H1 (cell line): ENCODE data around the gene C1QTNF1. TPM values are rescaled to one million over a fixed set of nuclear protein-coding genes. Genes with fewer than 3 reads are reported as not detected.

Experiments
- CTCF ChIA-PET: fragments of 300-600 bp; sonication (Branson Sonifier 250); formaldehyde crosslinking; loops from one replicate; lab custom pipeline; 2021; ENCODE audit not compliant: partially characterized antibody; lab: Charles Lee
- POLR2A ChIA-PET: fragments of 300-600 bp; sonication (Branson Sonifier 250); formaldehyde crosslinking; loops from one replicate; lab custom pipeline; 2021; ENCODE audit warnings: inconsistent platforms; ENCODE audit not compliant: partially characterized antibody; lab: Charles Lee
- DNase-seq, 2 experiments: peaks; one replicate each; pipeline versions ENCODE4 v3.0.0 to v3.0.0-alpha.2; 2010 to 2022; ENCODE audit warnings: low spot score in 2 of 2, low read depth in 1 of 2, mixed read lengths in 1 of 2
- FAIRE-seq: peaks from 2 replicates; lab custom pipeline; 2011; peaks lifted over from hg19 to GRCh38; lab: Jason Lieb, UNC
- H2AFZ ChIP-seq: 2 replicates; pipeline ENCODE4 v1.8.1; 2012; ENCODE audit warnings: low read length, inconsistent platforms
- H2AK5ac ChIP-seq: 2 replicates; pipeline ENCODE4 v1.6.1; 2013; ENCODE audit warnings: low read depth, low read length
- H2BK120ac ChIP-seq: replicated peaks from 2 replicates; pipeline ENCODE3; 2013; ENCODE audit warnings: low read depth, low read length, inconsistent platforms
- H2BK12ac ChIP-seq: 2 replicates; pipeline ENCODE4 v1.6.1; 2013; ENCODE audit warnings: low read depth, low read length
- H2BK15ac ChIP-seq: 2 replicates; pipeline ENCODE4 v1.6.1; 2013; ENCODE audit warnings: low read length
- H2BK20ac ChIP-seq: 2 replicates; pipeline ENCODE4 v1.6.1; 2013; ENCODE audit warnings: low read length
- H2BK5ac ChIP-seq: 2 replicates; pipeline ENCODE4 v1.6.1; 2013; ENCODE audit warnings: low read depth, low read length
- H3K14ac ChIP-seq: 2 replicates; pipeline ENCODE4 v1.6.1; 2013; ENCODE audit warnings: inconsistent platforms; ENCODE audit not compliant: insufficient read length
- H3K18ac ChIP-seq: 2 replicates; pipeline ENCODE4 v1.6.1; 2013; ENCODE audit warnings: low read length; ENCODE audit errors: extremely low read depth
- H3K23ac ChIP-seq: 2 replicates; pipeline ENCODE4 v1.6.1; 2013; ENCODE audit warnings: inconsistent platforms; ENCODE audit not compliant: insufficient read length
- H3K23me2 ChIP-seq: 2 replicates; pipeline ENCODE4 v1.6.1; 2013; ENCODE audit warnings: low read depth, low read length
- H3K27ac ChIP-seq: 2 replicates; pipeline ENCODE4 v1.6.1; 2011; ENCODE audit warnings: low read depth, low read length, inconsistent platforms
- H3K27me3 ChIP-seq, 4 experiments: replicated peaks in 1 of 4; 1 replicate in 1 of 4; 2 replicates in 3 of 4; pipeline versions ENCODE4 v1.6.1 to v1.8.1; 2011 to 2013; ENCODE audit warnings: low read length in 3 of 4, mild to moderate bottlenecking in 3 of 4, inconsistent platforms in 2 of 4, mixed read lengths in 2 of 4, moderate library complexity in 1 of 4; ENCODE audit not compliant: control insufficient read depth in 3 of 4, insufficient read depth in 3 of 4; ENCODE audit errors: extremely low read depth in 1 of 4
- H3K36me3 ChIP-seq, 4 experiments: 2 replicates each; pipeline versions ENCODE4 v1.6.1 to v1.8.1; 2011 to 2013; ENCODE audit warnings: mild to moderate bottlenecking in 4 of 4, low read length in 3 of 4, moderate library complexity in 2 of 4, control low read depth in 1 of 4, inconsistent platforms in 1 of 4; ENCODE audit not compliant: insufficient read depth in 4 of 4, control insufficient read depth in 2 of 4
- H3K4ac ChIP-seq: replicated peaks from 2 replicates; pipeline ENCODE3; 2013; ENCODE audit warnings: low read length, low read depth, mixed read lengths, inconsistent platforms; ENCODE audit not compliant: insufficient read length
- H3K4me1 ChIP-seq, 4 experiments: replicated peaks in 1 of 4; 1 replicate in 1 of 4; 2 replicates in 3 of 4; pipeline versions ENCODE4 v1.6.1 to v1.8.1; 2011 to 2013; ENCODE audit warnings: low read length in 3 of 4, inconsistent platforms in 2 of 4, mixed read lengths in 1 of 4; ENCODE audit not compliant: insufficient read depth in 4 of 4, control insufficient read depth in 3 of 4
- H3K4me2 ChIP-seq, 2 experiments: 2 replicates each; pipeline versions ENCODE4 v1.6.1 to v1.8.1; 2011 to 2013; ENCODE audit warnings: low read depth in 2 of 2, low read length in 2 of 2, control low read depth in 1 of 2, inconsistent platforms in 1 of 2, mild to moderate bottlenecking in 1 of 2; ENCODE audit not compliant: insufficient read depth in 1 of 2
- H3K4me3 ChIP-seq, 4 experiments: fragments of 200-600, 300-600 bp in 1 of 4; sonication (generic), shearing (Covaris generic), sonication (Bioruptor Twin) in 1 of 4; 2 replicates each; pipeline versions ENCODE4 v1.5.1 to v1.8.1; 2011 to 2016; ENCODE audit warnings: low read length in 4 of 4, low read depth in 3 of 4, control low read depth in 2 of 4, inconsistent platforms in 2 of 4, mild to moderate bottlenecking in 2 of 4, mixed read lengths in 1 of 4, moderate library complexity in 1 of 4; ENCODE audit not compliant: insufficient read depth in 2 of 4; ENCODE audit errors: extremely low read depth in 1 of 4
- H3K56ac ChIP-seq: replicated peaks from 2 replicates; pipeline ENCODE3; 2013; ENCODE audit warnings: low read depth, mild to moderate bottlenecking, mixed read lengths, low read length, inconsistent platforms; ENCODE audit not compliant: insufficient read length
- H3K79me1 ChIP-seq: 2 replicates; pipeline ENCODE4 v1.6.1; 2013; ENCODE audit warnings: low read depth, low read length, control low read depth
- H3K79me2 ChIP-seq, 2 experiments: 2 replicates each; pipeline versions ENCODE4 v1.6.1 to v1.8.1; 2012 to 2013; ENCODE audit warnings: low read length in 2 of 2, mild to moderate bottlenecking in 2 of 2, inconsistent platforms in 1 of 2; ENCODE audit not compliant: insufficient read depth in 2 of 2, control insufficient read depth in 1 of 2
- H3K9ac ChIP-seq, 4 experiments: replicated peaks in 1 of 4; 1 replicate in 1 of 4; 2 replicates in 3 of 4; pipeline versions ENCODE4 v1.6.1 to v1.8.1; 2011 to 2013; ENCODE audit warnings: low read depth in 3 of 4, low read length in 3 of 4, control low read depth in 2 of 4, mild to moderate bottlenecking in 2 of 4, moderate library complexity in 2 of 4, inconsistent platforms in 1 of 4; ENCODE audit errors: extremely low read depth in 1 of 4
- H3K9me3 ChIP-seq, 2 experiments: 2 replicates each; pipeline versions ENCODE4 v1.6.1 to v1.8.1; 2012 to 2013; ENCODE audit warnings: mild to moderate bottlenecking in 2 of 2, moderate library complexity in 2 of 2, control low read depth in 1 of 2, inconsistent platforms in 1 of 2, low read depth in 1 of 2, low read length in 1 of 2, mixed read lengths in 1 of 2; ENCODE audit not compliant: insufficient read depth in 2 of 2
- H4K20me1 ChIP-seq, 2 experiments: replicated peaks in 1 of 2; 2 replicates each; pipeline versions ENCODE3 to v1.8.1; 2011 to 2013; ENCODE audit warnings: inconsistent platforms in 2 of 2, low read length in 2 of 2, mild to moderate bottlenecking in 1 of 2; ENCODE audit not compliant: insufficient read depth in 2 of 2, control insufficient read depth in 1 of 2
- H4K5ac ChIP-seq: 2 replicates; pipeline ENCODE4 v1.6.1; 2013; ENCODE audit warnings: low read length, low read depth, mixed read lengths, inconsistent platforms; ENCODE audit not compliant: insufficient read length
- H4K8ac ChIP-seq: 2 replicates; pipeline ENCODE4 v1.8.0; 2013; ENCODE audit warnings: mild to moderate bottlenecking, moderate library complexity, low read length, inconsistent platforms; ENCODE audit not compliant: insufficient read depth; ENCODE audit errors: extremely low read depth
- H4K91ac ChIP-seq: replicated peaks from 2 replicates; pipeline ENCODE3; 2013; ENCODE audit warnings: low read length, mixed read lengths, inconsistent platforms; ENCODE audit not compliant: insufficient read length
- WGBS, 2 experiments: shearing (Covaris generic) in 1 of 2; methylation state at CpG; one replicate each; pipeline versions ENCODE4 v1.1.6 to v1.1.7; 2013 to 2015; ENCODE audit warnings: low lambda C conversion rate in 2 of 2, mixed read lengths in 2 of 2, inconsistent platforms in 1 of 2, low coverage in 1 of 2, missing lambda C conversion rate in 1 of 2; ENCODE audit not compliant: insufficient replicate concordance in 2 of 2, insufficient coverage in 1 of 2, insufficient read length in 1 of 2; ENCODE audit errors: extremely low coverage in 1 of 2, missing lambda C conversion rate in 1 of 2; 5-methylcytosine and 5-hydroxymethylcytosine counted together
- polyA plus RNA-seq, 7 experiments: library from polyadenylated mRNA; depleted of rRNA in 3 of 7; stranded (reverse) in 5 of 7; unstranded in 2 of 7; fragments of >200 nt in 5 of 7; fragments of 200-250 nt in 2 of 7; gene quantifications; 1 replicate in 5 of 7; 2 replicates in 1 of 7; 4 replicates in 1 of 7; pipeline versions ENCODE4 v1.2.1 to v1.2.3, GENCODE V29; 2011 to 2013; ENCODE audit warnings: missing spikeins in 2 of 7, mixed read lengths in 2 of 7
- total RNA-seq: library from RNA; stranded (reverse); fragmentation: NEBNext Ultra II Directional; extraction: Animal tissue kit (Norgen Biotek cat#: 25700); gene quantifications from 2 replicates; pipeline ENCODE4 v1.2.1, GENCODE V29; 2021

Gene C1QTNF1
- total and polyA plus RNA-seq, 2 of the 8 experiments (the other 6 are each of a cell fraction or from before 2014, with no cell fraction given) = 1.5 to 2.5 TPM

DNA sequence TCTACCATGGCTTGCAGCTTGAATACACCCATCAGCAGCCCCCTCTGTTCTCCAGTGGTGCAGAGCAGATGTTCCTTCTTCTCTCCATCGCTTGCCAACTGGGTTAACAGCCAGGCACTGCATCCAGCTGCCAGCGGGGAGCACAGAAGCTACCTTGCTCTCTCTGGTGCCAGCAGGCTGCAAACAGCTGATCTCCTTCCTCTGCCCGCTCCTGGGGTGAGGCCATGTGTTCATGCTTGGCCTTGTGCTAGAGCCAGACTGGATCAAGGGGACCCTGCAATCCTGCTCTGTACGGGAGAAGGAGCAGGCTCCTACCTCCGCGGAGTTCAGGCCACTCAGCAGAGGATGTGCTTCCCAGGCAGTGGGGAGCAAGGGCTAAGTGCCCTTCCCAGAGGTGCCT, 26.6 kb downstream of the C1QTNF1 start:
- H3K23me2 ChIP-seq = no peaks in the 10 kb centered on the region
- no peak overlapping the region for H4K91ac ChIP-seq
- H3K4me3 ChIP-seq = no peak overlapping the region
- H2BK15ac ChIP-seq = no peak overlapping the region
- ChIA-PET POLR2A (interaction anchor here (1.0 to 1.9 kb wide), 2 partner anchors 14 to 653 kb away, joined by 4 read pairs; no protein-coding TSS in a partner anchor), CTCF (interaction anchor here (0.7 to 2.6 kb wide), 5 partner anchors 8 to 341 kb away, joined by 3 to 9 read pairs (median 3); no protein-coding TSS in a partner anchor)
- no peak overlapping the region for H4K5ac ChIP-seq
- no peak overlapping the region for H2BK5ac ChIP-seq
- FAIRE-seq (no peak), DNase-seq (no peak)
- H3K23ac ChIP-seq = no peak overlapping the region
- H2BK20ac ChIP-seq = no peak overlapping the region
- no peak overlapping the region for H3K14ac ChIP-seq
- no peak overlapping the region for H3K18ac ChIP-seq
- no peak overlapping the region for H3K56ac ChIP-seq
- peaks cover 0 to 8% of the 10 kb centered on the region in 2 experiments; a peak in 3 of 4 replicates for H3K9me3 ChIP-seq
- no peaks in the 10 kb centered on the region for H3K4me1 ChIP-seq
- no peaks in the 10 kb centered on the region for H3K79me1 ChIP-seq
- H3K4me2 ChIP-seq = no peak overlapping the region
- no peak overlapping the region for H2BK120ac ChIP-seq
- H4K8ac ChIP-seq = no peak overlapping the region
- peaks cover 0 to 2% (median 0%) of the 10 kb centered on the region in 4 experiments; a peak in 4 of 7 replicates for H3K27me3 ChIP-seq
- no peak overlapping the region for H3K9ac ChIP-seq
- no peaks in the 10 kb centered on the region for H4K20me1 ChIP-seq
- no peak overlapping the region for H2AK5ac ChIP-seq
- no peak overlapping the region for H3K4ac ChIP-seq
- H3K36me3 ChIP-seq = no peaks in the 10 kb centered on the region
- H2BK12ac ChIP-seq = no peak overlapping the region
- no peak overlapping the region for H2AFZ ChIP-seq
- no peaks in the 10 kb centered on the region for H3K79me2 ChIP-seq
- H3K27ac ChIP-seq = no peak overlapping the region
- 92% methylated on average over 6 of the region's 6 CpGs; no CpG with 5 or more reads in 1 of the 2 experiments for WGBS, 2 experiments
